BLaER1 (cell line): ENCODE data around the gene BUD31.
A peak's percentile ranks its signal among the peaks of the same experiment; 100 is the strongest.
"Not testable (repeated sequence)": the region's sequence is repeated elsewhere in the genome, so short reads cannot be mapped to it uniquely, and the experiment has no call there.

ENCODE experiments used
- H3K27ac ChIP-seq: shearing (Covaris generic); formaldehyde crosslinking; 2 replicates; pipeline ENCODE4 v1.8.1; 2022
- H3K27me3 ChIP-seq: shearing (Covaris generic); formaldehyde crosslinking; 2 replicates; pipeline ENCODE4 v1.8.1; 2022
- H3K36me3 ChIP-seq: shearing (Covaris generic); formaldehyde crosslinking; 2 replicates; pipeline ENCODE4 v1.8.1; 2022
- H3K4me1 ChIP-seq: shearing (Covaris generic); formaldehyde crosslinking; 2 replicates; pipeline ENCODE4 v1.8.1; 2022
- H3K4me2 ChIP-seq: shearing (Covaris generic); formaldehyde crosslinking; 2 replicates; pipeline ENCODE4 v1.8.1; 2022
- H3K4me3 ChIP-seq: shearing (Covaris generic); formaldehyde crosslinking; 2 replicates; pipeline ENCODE4 v1.8.1; 2022
- H3K9ac ChIP-seq: shearing (Covaris generic); formaldehyde crosslinking; 2 replicates; pipeline ENCODE4 v1.8.1; 2022
- H3K9me3 ChIP-seq: shearing (Covaris generic); formaldehyde crosslinking; 2 replicates; pipeline ENCODE4 v1.8.1; 2022
- H4K20me1 ChIP-seq: shearing (Covaris generic); formaldehyde crosslinking; 2 replicates; pipeline ENCODE4 v1.8.1; 2022
- Cebpa-rat ChIP-seq: shearing (Covaris generic); IDR thresholded peaks from 2 replicates; pipeline ENCODE4 v1.8.1; 2022

Gene BUD31

GRCh38 chr7:99380032-99380822 is 28.5 kb upstream of the BUD31 start:
- Histone ChIP-seq H3K9me3 (no peaks in the 10 kb centered on the region), H3K27me3 (no peaks in the 10 kb centered on the region), H4K20me1 (peaks cover 81% of the 10 kb centered on the region), H3K36me3 (peaks cover 56% of the 10 kb centered on the region), H3K4me1 (peaks cover 52% of the 10 kb centered on the region), H3K4me3 (peak overlapping the region; percentile 52), H3K27ac (peak overlapping the region; percentile 87), H3K9ac (peak overlapping the region; percentile 76), H3K4me2 (peak overlapping the region; percentile 85)
- no peak for TF ChIP-seq Cebpa-rat

GRCh38 chr7:99380823-99381663 is 27.7 kb upstream of the BUD31 start:
- H3K27me3 ChIP-seq, result no peaks in the 10 kb centered on the region
- H3K9ac ChIP-seq, result peak overlapping the region; percentile 76
- TF ChIP-seq Cebpa-rat, result no peak
- H3K4me1 ChIP-seq, result peaks cover 44% of the 10 kb centered on the region
- H3K27ac ChIP-seq, result peak overlapping the region; percentile 87
- H3K9me3 ChIP-seq, result no peaks in the 10 kb centered on the region
- peak overlapping the region; percentile 85 for H3K4me2 ChIP-seq
- peak overlapping the region; percentile 52 for H3K4me3 ChIP-seq
- peaks cover 64% of the 10 kb centered on the region for H3K36me3 ChIP-seq
- H4K20me1 ChIP-seq, result peaks cover 79% of the 10 kb centered on the region

GRCh38 chr7:99381664-99382075 is 27.1 kb upstream of the BUD31 start:
- Histone ChIP-seq H3K36me3 (peaks cover 68% of the 10 kb centered on the region), H3K27ac (peak overlapping the region; percentile 87), H3K4me2 (peak overlapping the region; percentile 85), H3K27me3 (no peaks in the 10 kb centered on the region), H4K20me1 (peaks cover 76% of the 10 kb centered on the region), H3K9ac (peak overlapping the region; percentile 76; the same call in 1 of the 2 replicates), H3K9me3 (no peaks in the 10 kb centered on the region), H3K4me1 (peaks cover 40% of the 10 kb centered on the region), H3K4me3 (no peak overlapping the region)
- no peak for TF ChIP-seq Cebpa-rat

- Histone ChIP-seq H3K27ac (no peak overlapping the region), H3K27me3 (no peaks in the 10 kb centered on the region), H4K20me1 (peaks cover 71% of the 10 kb centered on the region), H3K4me2 (no peak overlapping the region), H3K9me3 (no peaks in the 10 kb centered on the region), H3K4me3 (no peak overlapping the region), H3K4me1 (peaks cover 36% of the 10 kb centered on the region), H3K9ac (no peak overlapping the region), H3K36me3 (peaks cover 68% of the 10 kb centered on the region)
- TF ChIP-seq Cebpa-rat, result no peak
Observed at GRCh38 chr7:99383203-99383602, 25.6 kb upstream of the BUD31 start.

GRCh38 chr7:99383791-99384370 is 24.9 kb upstream of the BUD31 start:
- no peak overlapping the region for H3K4me3 ChIP-seq
- no peak overlapping the region for H3K4me2 ChIP-seq
- H4K20me1 ChIP-seq, result peaks cover 68% of the 10 kb centered on the region
- no peaks in the 10 kb centered on the region for H3K27me3 ChIP-seq
- peaks cover 70% of the 10 kb centered on the region for H3K36me3 ChIP-seq
- no peaks in the 10 kb centered on the region for H3K9me3 ChIP-seq
- no peak overlapping the region for H3K9ac ChIP-seq
- no peak for TF ChIP-seq Cebpa-rat
- peak overlapping the region; percentile 9; the same call in 1 of the 2 replicates for H3K27ac ChIP-seq
- H3K4me1 ChIP-seq, result peaks cover 33% of the 10 kb centered on the region

GRCh38 chr7:99384523-99384922 is 24.2 kb upstream of the BUD31 start:
- Histone ChIP-seq H3K4me2 (no peak overlapping the region), H3K36me3 (peaks cover 76% of the 10 kb centered on the region), H3K9me3 (no peaks in the 10 kb centered on the region)

GRCh38 chr7:99385564-99385963 is 23.2 kb upstream of the BUD31 start:
- Histone ChIP-seq H4K20me1 (peaks cover 64% of the 10 kb centered on the region), H3K4me2 (no peak overlapping the region), H3K36me3 (peaks cover 86% of the 10 kb centered on the region), H3K27me3 (no peaks in the 10 kb centered on the region), H3K9ac (no peak overlapping the region), H3K27ac (no peak overlapping the region), H3K4me3 (no peak overlapping the region), H3K4me1 (peaks cover 16% of the 10 kb centered on the region), H3K9me3 (no peaks in the 10 kb centered on the region)
- no peak for TF ChIP-seq Cebpa-rat

More at GRCh38 chr7:99384523-99384922, 24.2 kb upstream of the BUD31 start:
- no peak for TF ChIP-seq Cebpa-rat
- Histone ChIP-seq H3K4me1 (peaks cover 26% of the 10 kb centered on the region), H4K20me1 (peaks cover 65% of the 10 kb centered on the region), H3K27me3 (no peaks in the 10 kb centered on the region), H3K27ac (peak overlapping the region; percentile 9; the same call in 1 of the 2 replicates), H3K4me3 (no peak overlapping the region), H3K9ac (no peak overlapping the region)

- H3K27me3 ChIP-seq, result no peaks in the 10 kb centered on the region
- peaks cover 55% of the 10 kb centered on the region for H4K20me1 ChIP-seq
- no peak for TF ChIP-seq Cebpa-rat
- peaks cover 90% of the 10 kb centered on the region for H3K36me3 ChIP-seq
- H3K4me2 ChIP-seq, result no peak overlapping the region
- peaks cover 4% of the 10 kb centered on the region for H3K4me1 ChIP-seq
- H3K9me3 ChIP-seq, result no peaks in the 10 kb centered on the region
- H3K27ac ChIP-seq, result no peak overlapping the region
- no peak overlapping the region for H3K4me3 ChIP-seq
- no peak overlapping the region for H3K9ac ChIP-seq
Observed at GRCh38 chr7:99386584-99387238, 22.1 kb upstream of the BUD31 start.

- H3K27me3 ChIP-seq, H3K4me2 ChIP-seq, H3K27ac ChIP-seq, H3K4me3 ChIP-seq, H3K9me3 ChIP-seq, H3K9ac ChIP-seq, H3K4me1 ChIP-seq: not testable (repeated sequence)
- TF ChIP-seq Cebpa-rat, result peak; percentile 40; the same call in 1 of the 2 replicates
- H4K20me1 ChIP-seq, result peaks cover 55% of the 10 kb centered on the region
- H3K36me3 ChIP-seq, result peaks cover 85% of the 10 kb centered on the region
Observed at GRCh38 chr7:99387239-99387635, 21.5 kb upstream of the BUD31 start.
